NT2/D1 (cell line): ENCODE data around the gene MAP3K5.

Experiments used
- DNase-seq: peaks from one replicate; pipeline ENCODE4 v3.0.0-alpha.2; 2011; ENCODE audit warnings: low read depth, low spot score
- H3K27me3 ChIP-seq: 2 replicates; pipeline ENCODE4 v1.6.0; 2011; ENCODE audit warnings: mild to moderate bottlenecking; ENCODE audit not compliant: insufficient read length, insufficient read depth
- H3K36me3 ChIP-seq: 2 replicates; pipeline ENCODE4 v1.6.1; 2011; ENCODE audit warnings: mild to moderate bottlenecking, low read length, mixed read lengths; ENCODE audit not compliant: insufficient read depth, insufficient read length
- H3K4me1 ChIP-seq: 2 replicates; pipeline ENCODE4 v1.5.1; 2011; ENCODE audit not compliant: insufficient read depth, insufficient read length
- H3K4me3 ChIP-seq: 2 replicates; pipeline ENCODE4 v1.5.1; 2011; ENCODE audit warnings: low read depth; ENCODE audit not compliant: insufficient read length
- H3K9ac ChIP-seq: 2 replicates; pipeline ENCODE4 v1.6.0; 2011; ENCODE audit warnings: low read depth; ENCODE audit not compliant: insufficient read length
- H3K9me3 ChIP-seq: 2 replicates; pipeline ENCODE4 v1.5.1; 2011; ENCODE audit warnings: mild to moderate bottlenecking, low read length; ENCODE audit not compliant: insufficient read depth
- SUZ12 ChIP-seq: IDR thresholded peaks from 2 replicates; pipeline ENCODE4 v1.6.1; 2011; ENCODE audit not compliant: insufficient read length, insufficient read depth; ENCODE audit errors: extremely low read depth
- YY1 ChIP-seq: IDR thresholded peaks from 2 replicates; pipeline ENCODE4 v1.6.1; 2011; ENCODE audit not compliant: insufficient read length, insufficient read depth
- ZNF274 ChIP-seq: IDR thresholded peaks from 2 replicates; pipeline ENCODE4 v1.6.1; 2011; ENCODE audit warnings: mild to moderate bottlenecking, low read depth, low read length

The MAP3K5 gene

GRCh38 chr6:136651982-136652381 lies 140.3 kb downstream of the MAP3K5 start:
- no peaks in the 10 kb centered on the region for H3K36me3 ChIP-seq
- no peak for TF ChIP-seq SUZ12
- no peak for TF ChIP-seq ZNF274
- no peak for TF ChIP-seq YY1
- H3K4me3 ChIP-seq, result no peak overlapping the region
- DNase-seq, result no peak
- no peaks in the 10 kb centered on the region for H3K4me1 ChIP-seq
- H3K9ac ChIP-seq, result no peak overlapping the region
- H3K9me3 ChIP-seq, result no peaks in the 10 kb centered on the region
- H3K27me3 ChIP-seq, result no peaks in the 10 kb centered on the region

DNA sequence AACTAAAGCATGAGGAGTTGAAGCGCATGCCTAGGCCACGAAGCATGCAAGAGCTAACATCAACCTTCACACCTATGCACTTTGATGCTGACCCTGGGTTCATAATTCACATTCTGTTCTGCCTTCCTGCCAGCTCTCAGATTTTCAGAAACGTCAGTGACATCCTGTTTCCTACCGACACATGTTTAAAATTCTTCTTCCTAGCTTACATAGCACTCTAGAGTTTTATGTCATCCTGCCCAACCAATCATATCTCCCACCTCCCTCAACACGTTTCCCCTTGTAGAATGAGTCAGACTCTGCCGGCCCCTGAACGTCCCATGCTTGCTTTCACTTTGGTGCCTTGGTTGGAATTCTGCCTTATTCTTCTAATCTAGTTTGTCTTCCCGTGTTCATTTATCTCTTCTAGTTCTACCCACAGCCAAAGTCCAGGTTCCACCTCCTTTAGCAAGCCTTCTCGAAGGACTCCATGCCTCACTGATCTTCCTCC lies 144.9 kb downstream of the MAP3K5 start:
- Histone ChIP-seq H3K27me3 (no peaks in the 10 kb centered on the region), H3K36me3 (no peaks in the 10 kb centered on the region), H3K9me3 (no peaks in the 10 kb centered on the region), H3K9ac (no peak overlapping the region), H3K4me1 (no peaks in the 10 kb centered on the region), H3K4me3 (no peak overlapping the region)
- no peak for DNase-seq
- no peak for TF ChIP-seq SUZ12
- TF ChIP-seq YY1, result no peak
- no peak for TF ChIP-seq ZNF274

GRCh38 chr6:136646377-136646776 lies 145.9 kb downstream of the MAP3K5 start:
- Histone ChIP-seq H3K4me3 (no peak overlapping the region), H3K9me3 (no peaks in the 10 kb centered on the region), H3K36me3 (no peaks in the 10 kb centered on the region), H3K4me1 (no peaks in the 10 kb centered on the region), H3K9ac (no peak overlapping the region), H3K27me3 (no peaks in the 10 kb centered on the region)
- no peak for DNase-seq
- TF ChIP-seq SUZ12 (no peak), ZNF274 (no peak), YY1 (no peak)

- H3K27me3 ChIP-seq, result no peaks in the 10 kb centered on the region
- DNase-seq, result no peak
- TF ChIP-seq YY1 (no peak), ZNF274 (no peak), SUZ12 (no peak)
- H3K4me1 ChIP-seq, result no peaks in the 10 kb centered on the region
- no peak overlapping the region for H3K4me3 ChIP-seq
- H3K9me3 ChIP-seq, result no peaks in the 10 kb centered on the region
- no peaks in the 10 kb centered on the region for H3K36me3 ChIP-seq
- no peak overlapping the region for H3K9ac ChIP-seq
Measured at GRCh38 chr6:136644597-136644952, 147.7 kb downstream of the MAP3K5 start.

DNA sequence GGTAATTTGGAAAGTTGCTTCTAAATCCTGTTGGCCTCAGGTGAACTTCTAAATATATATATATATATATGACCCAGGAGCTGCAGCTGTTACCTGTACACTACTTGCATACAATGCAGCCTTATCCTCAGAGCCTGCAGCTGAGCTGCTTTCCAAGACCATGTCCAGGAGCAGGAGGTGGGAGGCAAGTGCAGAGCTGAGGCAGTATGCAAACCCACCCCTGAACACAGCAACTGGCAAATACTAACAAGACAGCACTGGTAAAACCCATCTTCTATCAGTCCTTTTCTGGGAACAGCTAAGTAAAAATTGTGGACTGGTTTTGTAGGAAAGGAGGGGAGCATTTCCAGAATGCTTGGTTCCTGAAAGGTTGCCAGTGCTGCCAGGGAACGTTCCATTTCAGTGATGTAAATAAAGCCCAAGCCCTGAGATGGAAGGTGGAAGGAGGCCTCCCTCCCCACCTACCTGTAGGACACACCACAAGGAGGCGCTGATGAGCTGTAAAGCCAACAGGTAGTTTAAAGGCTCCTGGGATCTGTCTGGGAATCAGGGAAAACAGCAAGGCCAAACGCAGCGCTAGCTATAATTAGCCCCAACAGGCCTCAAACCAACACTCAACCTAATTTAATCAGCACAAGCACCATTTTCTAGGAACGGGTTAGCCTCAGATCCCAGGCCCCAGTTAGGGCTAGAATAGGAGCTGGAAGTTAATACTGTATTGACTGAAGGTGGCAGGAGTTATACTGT lies 148.3 kb downstream of the MAP3K5 start:
- no peaks in the 10 kb centered on the region for H3K27me3 ChIP-seq
- peak; percentile 78 for DNase-seq
- TF ChIP-seq SUZ12, result no peak
- TF ChIP-seq ZNF274, result no peak
- TF ChIP-seq YY1, result no peak
- H3K9me3 ChIP-seq, result no peaks in the 10 kb centered on the region
- no peak overlapping the region for H3K4me3 ChIP-seq
- no peaks in the 10 kb centered on the region for H3K4me1 ChIP-seq
- no peak overlapping the region for H3K9ac ChIP-seq
- H3K36me3 ChIP-seq, result no peaks in the 10 kb centered on the region

DNA sequence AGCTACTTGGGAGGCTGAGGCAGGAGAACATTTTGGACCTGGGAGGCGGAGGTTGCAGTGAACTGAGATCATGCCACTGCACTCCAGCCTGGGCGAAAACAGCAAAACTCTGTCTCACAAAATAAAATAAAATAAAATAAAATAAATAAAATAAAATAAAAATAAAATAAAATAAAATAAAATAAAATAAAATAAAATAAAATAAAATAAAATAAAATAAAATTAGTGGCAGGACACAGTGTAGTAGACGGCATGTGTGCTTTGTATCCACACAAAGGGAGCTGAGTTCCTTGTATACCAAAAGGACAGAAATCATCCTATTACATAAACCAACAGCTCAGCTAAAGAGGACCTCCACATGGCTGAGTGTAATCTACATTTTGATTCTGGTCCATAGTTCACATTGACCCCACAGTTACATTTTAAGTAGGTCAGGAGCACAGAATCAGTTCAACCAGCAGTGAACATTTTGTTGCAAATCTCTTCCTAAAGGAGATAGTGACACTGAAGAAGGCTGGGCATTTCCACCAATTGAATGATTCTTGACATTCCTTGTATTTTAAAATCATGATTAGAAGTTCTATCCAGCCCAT lies 150.3 kb downstream of the MAP3K5 start:
- H3K4me3 ChIP-seq, result no peak overlapping the region
- no peaks in the 10 kb centered on the region for H3K9me3 ChIP-seq
- no peaks in the 10 kb centered on the region for H3K36me3 ChIP-seq
- no peaks in the 10 kb centered on the region for H3K4me1 ChIP-seq
- TF ChIP-seq YY1 (no peak), SUZ12 (no peak), ZNF274 (no peak)
- no peak overlapping the region for H3K9ac ChIP-seq
- DNase-seq, result no peak
- no peaks in the 10 kb centered on the region for H3K27me3 ChIP-seq

- Histone ChIP-seq H3K27me3 (no peaks in the 10 kb centered on the region), H3K9me3 (no peaks in the 10 kb centered on the region), H3K4me1 (no peaks in the 10 kb centered on the region), H3K4me3 (no peak overlapping the region), H3K36me3 (no peaks in the 10 kb centered on the region), H3K9ac (no peak overlapping the region)
- DNase-seq, result no peak
- TF ChIP-seq ZNF274 (no peak), YY1 (no peak), SUZ12 (no peak)
Measured at GRCh38 chr6:136641166-136641565, 151.1 kb downstream of the MAP3K5 start.
